SK-N-SH treated with all-trans-retinoic acid at 6 μM for 48 hours (cell line): ENCODE measurements around the gene ZBTB7C.

Experiments used
- GLIS3 ChIP-seq: fragments of 250-450 bp; sonication (Bioruptor Pico); IDR thresholded peaks from 2 replicates; pipeline ENCODE4 v1.5.0; 2020; ENCODE audit warnings: mild to moderate bottlenecking, moderate library complexity
- SNAI2 ChIP-seq: fragments of 250-450 bp; sonication (Bioruptor Pico); IDR thresholded peaks from 2 replicates; pipeline ENCODE4 v1.5.0; 2020; ENCODE audit warnings: mild to moderate bottlenecking, moderate library complexity
- ZFP3 ChIP-seq: fragments of 250-450 bp; sonication (Bioruptor Pico); IDR thresholded peaks from 2 replicates; pipeline ENCODE4 v1.5.0; 2020; ENCODE audit warnings: mild to moderate bottlenecking, moderate library complexity
- ZFP30 ChIP-seq: fragments of 450-650 bp; formaldehyde crosslinking; IDR thresholded peaks from 2 replicates; pipeline ENCODE4 v1.5.0; 2022; ENCODE audit warnings: mild to moderate bottlenecking, moderate library complexity

DNA sequence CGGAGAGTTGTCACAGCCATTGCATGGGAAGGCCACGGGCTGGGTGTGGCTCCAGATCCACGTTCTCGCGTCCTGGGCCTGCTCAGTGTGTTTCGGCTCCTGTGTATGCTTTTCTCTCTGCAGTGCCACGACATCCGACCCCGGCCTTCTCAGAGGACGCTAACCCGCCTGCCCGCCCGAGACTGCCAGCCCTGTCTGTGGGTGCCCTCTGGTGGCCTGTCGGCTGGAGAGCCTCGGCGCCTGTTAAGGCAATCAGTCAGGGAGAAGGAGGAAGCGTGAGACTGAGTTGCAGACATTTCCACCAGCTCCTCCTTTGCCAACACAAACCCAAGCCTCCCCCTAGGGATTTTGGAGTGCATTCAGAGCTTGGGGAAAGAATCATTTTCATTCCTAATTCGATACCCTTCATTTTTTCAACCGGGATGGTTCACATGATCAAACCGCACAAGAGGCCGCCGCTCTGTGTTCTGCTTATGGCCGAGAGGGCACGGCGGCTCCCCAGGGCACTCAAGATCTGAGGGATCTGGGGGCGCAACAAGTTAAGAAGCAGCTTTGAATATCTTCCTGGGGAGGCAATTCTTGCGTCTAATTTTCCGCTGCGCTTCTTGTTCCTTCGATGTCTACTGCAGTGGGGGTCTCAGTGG is 37.5 kb upstream of the ZBTB7C start:
- TF ChIP-seq GLIS3 = no peak
- no peak for TF ChIP-seq ZFP3 (CRISPR knock-in tag)
- no peak for TF ChIP-seq SNAI2 (CRISPR knock-in tag)
- no peak for TF ChIP-seq ZFP30 (CRISPR knock-in tag)
